ENCODE measurements around the gene CD40.

GRCh38 chr20:46171476-46171875, 53.4 kb downstream of the CD40 start:
- TF ChIP-seq EZH2 (IDR thresholded peaks at IDR 0.05; ENCODE audit: borderline replicate concordance, low read length), result no peak
- TF ChIP-seq CTCF (conservative IDR thresholded peaks at IDR 0.05 in 1 of 2, IDR thresholded peaks at IDR 0.05 in 1 of 2; ENCODE audit: extremely low read depth in 1 of 2, insufficient read depth in 1 of 2, low read depth in 1 of 2, low read length in 2 of 2), result no peak

All from mammary epithelial cell (primary cell).